HEK293 (cell line): ENCODE results near the gene MAP3K7.

ENCODE experiments used
- CTCF ChIA-PET: fragments of 350-600 bp; formaldehyde crosslinking; extraction: SDS; loops from one replicate; lab custom pipeline; 2021; ENCODE audit warnings: antibody characterized with exemption; lab: Yijun Ruan, JAX
- POLR2A ChIA-PET: fragments of 300-600 bp; formaldehyde crosslinking; extraction: SDS; loops from one replicate; lab custom pipeline; 2020; ENCODE audit warnings: antibody characterized with exemption, inconsistent platforms; lab: Yijun Ruan, JAX
- H3K27ac ChIP-seq: fragments of 200-500 bp; sonication (Bioruptor generic); 2 replicates; pipeline ENCODE4 v1.5.1; 2014; ENCODE audit warnings: low read depth, low read length, control low read depth, inconsistent platforms; ENCODE audit errors: extremely low read depth
- H3K36me3 ChIP-seq, 2 experiments: fragments of 200-500 bp in 1 of 2; sonication (Bioruptor generic) in 1 of 2; 1 replicate in 1 of 2; 2 replicates in 1 of 2; pipeline ENCODE4 v1.5.1; 2014 to 2017; ENCODE audit warnings: inconsistent platforms in 2 of 2, low read length in 2 of 2; ENCODE audit not compliant: control insufficient read depth in 2 of 2, insufficient read depth in 1 of 2
- H3K4me1 ChIP-seq: fragments of 200-500 bp; sonication (Bioruptor generic); 2 replicates; pipeline ENCODE4 v1.5.1; 2014; ENCODE audit warnings: mild to moderate bottlenecking, low read length, inconsistent platforms; ENCODE audit not compliant: control insufficient read depth, insufficient read depth
- H3K4me3 ChIP-seq: 2 replicates; pipeline ENCODE4 v1.5.1; 2011; ENCODE audit warnings: low read depth, mild to moderate bottlenecking, control low read depth, low read length, moderate library complexity
- H3K9me3 ChIP-seq: fragments of 200-500 bp; sonication (Bioruptor generic); 2 replicates; pipeline ENCODE4 v1.5.1; 2014; ENCODE audit warnings: low read depth, low read length, inconsistent platforms; ENCODE audit not compliant: control insufficient read depth, insufficient read depth
- EGR2 ChIP-seq: fragments of 450-650 bp; formaldehyde crosslinking; IDR thresholded peaks from 2 replicates; pipeline ENCODE4 v1.5.1; 2016; ENCODE audit warnings: low read depth, missing biosample characterization, missing genetic modification characterization
- GLI2 ChIP-seq: fragments of 450-650 bp; formaldehyde crosslinking; IDR thresholded peaks from 2 replicates; pipeline ENCODE4; 2017; ENCODE audit warnings: missing biosample characterization, missing genetic modification characterization, low read depth, borderline replicate concordance
- IKZF3 ChIP-seq: fragments of 450-650 bp; IDR thresholded peaks from 2 replicates; pipeline ENCODE4 v1.5.0; 2018; ENCODE audit warnings: missing biosample characterization, mild to moderate bottlenecking, missing genetic modification characterization, moderate library complexity
- KLF16 ChIP-seq: fragments of 450-650 bp; formaldehyde crosslinking; IDR thresholded peaks from 2 replicates; pipeline ENCODE4 v1.5.1; 2017; ENCODE audit warnings: missing biosample characterization, missing genetic modification characterization
- PRDM10 ChIP-seq: fragments of 450-650 bp; formaldehyde crosslinking; IDR thresholded peaks from 2 replicates; pipeline ENCODE4 v1.5.1; 2016; ENCODE audit warnings: missing biosample characterization, missing genetic modification characterization
- TCF7L2 ChIP-seq: IDR thresholded peaks from 2 replicates; pipeline ENCODE4 v1.6.1; 2011; ENCODE audit warnings: low read depth, mild to moderate bottlenecking, inconsistent platforms, low read length, moderate library complexity, borderline replicate concordance
- ZBTB8A ChIP-seq: fragments of 450-650 bp; formaldehyde crosslinking; IDR thresholded peaks from 2 replicates; pipeline ENCODE4 v1.5.1; 2016; ENCODE audit warnings: missing biosample characterization, missing genetic modification characterization
- ZNF16 ChIP-seq: fragments of 450-650 bp; formaldehyde crosslinking; IDR thresholded peaks from 2 replicates; pipeline ENCODE4 v1.5.1; 2016; ENCODE audit warnings: low read depth, missing biosample characterization, missing genetic modification characterization
- ZNF211 ChIP-seq: fragments of 450-650 bp; formaldehyde crosslinking; IDR thresholded peaks from 2 replicates; pipeline ENCODE4 v1.5.1; 2016; ENCODE audit warnings: low read depth, missing biosample characterization, missing genetic modification characterization
- ZNF239 ChIP-seq: fragments of 450-650 bp; formaldehyde crosslinking; IDR thresholded peaks from 2 replicates; pipeline ENCODE4 v1.5.1; 2016; ENCODE audit warnings: missing biosample characterization, missing genetic modification characterization
- ZNF266 ChIP-seq: fragments of 450-650 bp; formaldehyde crosslinking; IDR thresholded peaks from 2 replicates; pipeline ENCODE4 v1.5.1; 2016; ENCODE audit warnings: missing biosample characterization, missing genetic modification characterization, low read depth
- ZNF274 ChIP-seq, 2 experiments: fragments of 200-500 bp in 1 of 2; fragments of 450-650 bp in 1 of 2; sonication (Bioruptor generic) in 1 of 2; formaldehyde crosslinking in 1 of 2; IDR thresholded peaks; 2 replicates each; pipeline versions ENCODE4 v1.5.1 to v1.6.1; 2014 to 2016; ENCODE audit warnings: borderline replicate concordance in 1 of 2, inconsistent platforms in 1 of 2, low read length in 1 of 2, missing biosample characterization in 1 of 2, missing genetic modification characterization in 1 of 2
- ZNF311 ChIP-seq: fragments of 450-650 bp; formaldehyde crosslinking; IDR thresholded peaks from 2 replicates; pipeline ENCODE4 v1.5.1; 2017; ENCODE audit warnings: missing biosample characterization, missing genetic modification characterization, borderline replicate concordance
- ZNF335 ChIP-seq: fragments of 450-650 bp; formaldehyde crosslinking; conservative IDR thresholded peaks from 2 replicates; pipeline ENCODE4 v1.5.1; 2016; ENCODE audit warnings: missing biosample characterization, missing genetic modification characterization
- ZNF350 ChIP-seq: fragments of 450-650 bp; formaldehyde crosslinking; IDR thresholded peaks from 2 replicates; pipeline ENCODE4 v1.5.0; 2017; ENCODE audit warnings: missing biosample characterization, mild to moderate bottlenecking, missing genetic modification characterization
- ZNF416 ChIP-seq: fragments of 450-650 bp; formaldehyde crosslinking; IDR thresholded peaks from 2 replicates; pipeline ENCODE4 v1.5.1; 2016; ENCODE audit warnings: missing biosample characterization, missing genetic modification characterization
- ZNF48 ChIP-seq: fragments of 450-650 bp; formaldehyde crosslinking; IDR thresholded peaks from 2 replicates; pipeline ENCODE4 v1.5.1; 2016; ENCODE audit warnings: missing biosample characterization, missing genetic modification characterization
- ZNF560 ChIP-seq: fragments of 450-650 bp; formaldehyde crosslinking; IDR thresholded peaks from 2 replicates; pipeline ENCODE4 v1.5.1; 2017; ENCODE audit warnings: missing biosample characterization, missing genetic modification characterization, borderline replicate concordance
- ZNF610 ChIP-seq: fragments of 450-650 bp; formaldehyde crosslinking; IDR thresholded peaks from 2 replicates; pipeline ENCODE4 v1.5.1; 2016; ENCODE audit warnings: missing biosample characterization, missing genetic modification characterization, borderline replicate concordance
- ZNF626 ChIP-seq: fragments of 450-650 bp; sonication (Bioruptor Pico); formaldehyde crosslinking; IDR thresholded peaks from 2 replicates; pipeline ENCODE4 v1.5.1; 2018; ENCODE audit warnings: missing biosample characterization, missing genetic modification characterization, inconsistent platforms
- ZNF768 ChIP-seq: fragments of 450-650 bp; formaldehyde crosslinking; IDR thresholded peaks from 2 replicates; pipeline ENCODE4 v1.5.1; 2018; ENCODE audit warnings: missing biosample characterization, mild to moderate bottlenecking, missing genetic modification characterization
- ZSCAN23 ChIP-seq: fragments of 450-650 bp; formaldehyde crosslinking; IDR thresholded peaks from 2 replicates; pipeline ENCODE4 v1.5.1; 2016; ENCODE audit warnings: missing biosample characterization, missing genetic modification characterization
- TF ChIP-seq, protein P1 (sequence below): fragments of 450-650 bp; formaldehyde crosslinking; IDR thresholded peaks from 2 replicates; pipeline ENCODE4 v1.5.0; 2017; ENCODE audit warnings: missing biosample characterization, missing genetic modification characterization, borderline replicate concordance
- TF ChIP-seq, protein P2 (sequence below): fragments of 450-650 bp; formaldehyde crosslinking; IDR thresholded peaks from 2 replicates; pipeline ENCODE4 v1.5.1; 2016; ENCODE audit warnings: missing biosample characterization, missing genetic modification characterization

Gene MAP3K7

DNA sequence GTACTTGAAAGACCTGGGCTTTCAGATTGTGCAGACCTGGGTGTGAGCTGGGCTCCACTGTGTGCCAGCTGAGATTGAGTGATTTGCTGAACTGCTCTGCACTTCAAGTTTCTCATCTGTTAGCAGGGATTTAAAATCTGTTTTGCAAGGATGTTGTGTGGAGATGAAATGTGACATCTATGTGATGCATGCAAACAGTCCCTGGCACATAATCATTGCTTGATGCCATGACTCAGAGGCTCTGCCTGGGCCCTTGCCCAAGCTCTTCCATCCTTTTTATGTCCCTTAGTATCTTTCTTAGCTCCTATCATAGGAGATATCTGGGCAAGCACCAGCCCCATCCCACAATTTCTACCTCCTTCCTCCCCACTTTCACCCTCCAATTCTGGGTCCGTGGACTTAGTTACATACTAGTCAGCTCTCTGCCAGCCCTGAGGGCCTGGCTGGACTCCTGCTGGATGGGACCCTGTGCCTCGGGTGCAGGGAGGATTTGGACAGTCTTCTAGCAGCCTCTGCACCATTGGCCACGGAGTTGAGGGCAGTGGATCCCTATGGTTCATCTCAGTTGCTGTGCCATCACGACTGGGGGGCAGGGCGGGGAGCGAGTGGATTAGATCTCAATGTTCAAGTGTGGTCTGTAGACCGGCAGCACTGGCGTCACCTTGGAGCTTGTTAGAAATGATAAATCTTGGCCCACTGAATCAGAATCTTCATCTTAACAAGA is 103.6 kb downstream of the MAP3K7 start (continued):
- TF ChIP-seq ZNF335 (tag by site-specific recombination) (no peak), TCF7L2 (no peak), ZNF560 (tag by site-specific recombination) (no peak), ZNF416 (tag by site-specific recombination) (no peak), ZNF16 (tag by site-specific recombination) (no peak), IKZF3 (tag by site-specific recombination) (no peak)

DNA sequence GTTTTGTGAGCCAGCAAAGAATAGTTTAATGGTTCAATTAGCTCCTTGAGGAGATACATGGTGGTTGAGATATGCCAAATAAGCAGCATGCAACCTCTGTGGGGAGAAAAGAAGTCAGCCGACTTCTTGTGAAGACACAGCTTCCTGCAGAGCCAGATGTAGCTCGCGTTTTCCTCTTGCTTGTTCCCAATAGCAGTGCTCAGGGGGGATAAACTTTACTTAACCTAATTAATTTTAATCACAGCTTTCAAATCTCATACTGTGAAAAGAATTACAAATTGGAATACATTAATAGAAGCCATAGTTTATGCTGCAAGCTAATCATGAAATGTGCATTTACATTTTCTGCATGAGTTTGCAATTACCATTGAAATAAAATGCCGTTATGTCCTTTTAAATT is 106.2 kb downstream of the MAP3K7 start:
- H3K4me1 ChIP-seq: no peaks in the 10 kb centered on the region
- TF ChIP-seq ZNF239 (tag by site-specific recombination): no peak
- no peak for TF ChIP-seq EGR2 (tag by site-specific recombination)
- TF ChIP-seq KLF16: no peak
- no peak for TF ChIP-seq ZNF311 (tag by site-specific recombination)
- no peak for TF ChIP-seq ZSCAN23 (tag by site-specific recombination)
- TF ChIP-seq ZNF768 (tag by site-specific recombination): no peak
- TF ChIP-seq, all 188 proteins: peak for 0
- POLR2A ChIA-PET: no interaction called here
- Histone ChIP-seq H3K36me3 (no peaks in the 10 kb centered on the region), H3K27ac (no peak overlapping the region), H3K4me3 (no peak overlapping the region), H3K9me3 (no peaks in the 10 kb centered on the region)
- CTCF ChIA-PET: interaction anchor here (0.5 to 9.2 kb wide), 17 partner anchors 10 to 1208 kb away, joined by 3 to 185 read pairs (median 4); no protein-coding TSS in a partner anchor

GRCh38 chr6:90479603-90479926 is 107.3 kb downstream of the MAP3K7 start:
- ChIA-PET CTCF (interaction anchor here (0.6 to 9.2 kb wide), 39 partner anchors 10 to 1069 kb away, joined by 3 to 185 read pairs (median 5); no protein-coding TSS in a partner anchor), POLR2A (interaction anchor here (0.6 to 1.1 kb wide), 4 partner anchors 68 to 643 kb away, joined by 3 to 7 read pairs (median 4); no protein-coding TSS in a partner anchor)

More at GRCh38 chr6:90479603-90479926, 107.3 kb downstream of the MAP3K7 start:
- no peak overlapping the region for H3K4me3 ChIP-seq
- no peak for TF ChIP-seq ZNF211 (tag by site-specific recombination)
- no peak for TF ChIP-seq PRDM10 (tag by site-specific recombination)
- no peak for TF ChIP-seq ZNF626 (tag by site-specific recombination)
- TF ChIP-seq, protein P1, sequence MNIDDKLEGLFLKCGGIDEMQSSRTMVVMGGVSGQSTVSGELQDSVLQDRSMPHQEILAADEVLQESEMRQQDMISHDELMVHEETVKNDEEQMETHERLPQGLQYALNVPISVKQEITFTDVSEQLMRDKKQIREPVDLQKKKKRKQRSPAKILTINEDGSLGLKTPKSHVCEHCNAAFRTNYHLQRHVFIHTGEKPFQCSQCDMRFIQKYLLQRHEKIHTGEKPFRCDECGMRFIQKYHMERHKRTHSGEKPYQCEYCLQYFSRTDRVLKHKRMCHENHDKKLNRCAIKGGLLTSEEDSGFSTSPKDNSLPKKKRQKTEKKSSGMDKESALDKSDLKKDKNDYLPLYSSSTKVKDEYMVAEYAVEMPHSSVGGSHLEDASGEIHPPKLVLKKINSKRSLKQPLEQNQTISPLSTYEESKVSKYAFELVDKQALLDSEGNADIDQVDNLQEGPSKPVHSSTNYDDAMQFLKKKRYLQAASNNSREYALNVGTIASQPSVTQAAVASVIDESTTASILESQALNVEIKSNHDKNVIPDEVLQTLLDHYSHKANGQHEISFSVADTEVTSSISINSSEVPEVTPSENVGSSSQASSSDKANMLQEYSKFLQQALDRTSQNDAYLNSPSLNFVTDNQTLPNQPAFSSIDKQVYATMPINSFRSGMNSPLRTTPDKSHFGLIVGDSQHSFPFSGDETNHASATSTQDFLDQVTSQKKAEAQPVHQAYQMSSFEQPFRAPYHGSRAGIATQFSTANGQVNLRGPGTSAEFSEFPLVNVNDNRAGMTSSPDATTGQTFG (tag by site-specific recombination): no peak
- no peak for TF ChIP-seq ZNF266 (tag by site-specific recombination)
- no peak for TF ChIP-seq GLI2 (tag by site-specific recombination)
- TF ChIP-seq ZNF48 (tag by site-specific recombination): no peak
- TF ChIP-seq ZNF610 (tag by site-specific recombination): no peak
- no peak for TF ChIP-seq ZNF350 (tag by site-specific recombination)
- TF ChIP-seq, protein P2, sequence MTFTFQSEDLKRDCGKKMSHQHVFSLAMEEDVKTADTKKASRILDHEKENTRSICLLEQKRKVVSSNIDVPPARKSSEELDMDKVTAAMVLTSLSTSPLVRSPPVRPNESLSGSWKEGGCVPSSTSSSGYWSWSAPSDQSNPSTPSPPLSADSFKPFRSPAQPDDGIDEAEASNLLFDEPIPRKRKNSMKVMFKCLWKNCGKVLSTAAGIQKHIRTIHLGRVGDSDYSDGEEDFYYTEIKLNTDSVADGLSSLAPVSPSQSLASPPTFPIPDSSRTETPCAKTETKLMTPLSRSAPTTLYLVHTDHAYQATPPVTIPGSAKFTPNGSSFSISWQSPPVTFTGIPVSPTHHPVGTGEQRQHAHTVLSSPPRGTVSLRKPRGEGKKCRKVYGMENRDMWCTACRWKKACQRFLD: no peak
- TF ChIP-seq ZNF274 (IDR thresholded peaks at IDR 0.05; ENCODE audit: low read length): no peak
- TF ChIP-seq ZNF274 (tag by site-specific recombination; IDR thresholded peaks at IDR 0.05; ENCODE audit: borderline replicate concordance): no peak
- no peak for TF ChIP-seq ZBTB8A (tag by site-specific recombination)
- H3K27ac ChIP-seq: no peak overlapping the region
- no peaks in the 10 kb centered on the region for H3K36me3 ChIP-seq
- H3K4me1 ChIP-seq: no peaks in the 10 kb centered on the region
- no peaks in the 10 kb centered on the region for H3K9me3 ChIP-seq
